GM12878 (cell line): ENCODE data around the gene SEMA3A.

Source experiments
- ATF2 ChIP-seq: IDR thresholded peaks from 2 replicates; pipeline ENCODE4 v1.6.1; 2012; ENCODE audit warnings: low read length, inconsistent platforms
- CTCF ChIP-seq, 3 experiments: IDR thresholded peaks in 2 of 3; conservative IDR thresholded peaks in 1 of 3; 2 replicates each; pipeline ENCODE4 v1.5.1; 2011; ENCODE audit warnings: low read depth in 3 of 3, low read length in 3 of 3, mild to moderate bottlenecking in 3 of 3, control low read depth in 2 of 3, moderate library complexity in 2 of 3, inconsistent platforms in 1 of 3, mixed read lengths in 1 of 3; ENCODE audit not compliant: control insufficient read depth in 2 of 3, insufficient read depth in 1 of 3; ENCODE audit errors: extremely low read depth in 1 of 3
- EP300 ChIP-seq, 2 experiments: fragments of 150-350 bp in 1 of 2; IDR thresholded peaks; 2 replicates each; pipeline ENCODE4 v1.6.1; 2011 to 2012; ENCODE audit warnings: low read depth in 2 of 2, low read length in 2 of 2, borderline replicate concordance in 1 of 2, improper control_type of control experiment in 1 of 2, inconsistent platforms in 1 of 2; ENCODE audit not compliant: control insufficient read depth in 1 of 2
- ESRRA ChIP-seq: IDR thresholded peaks from 2 replicates; pipeline ENCODE4 v1.6.1; 2012; ENCODE audit warnings: mild to moderate bottlenecking, low read length, improper control_type of control experiment
- EZH2 ChIP-seq: IDR thresholded peaks from 2 replicates; pipeline ENCODE4 v1.6.1; 2012; ENCODE audit warnings: low read depth, mild to moderate bottlenecking, control low read depth, inconsistent platforms, low read length, borderline replicate concordance; ENCODE audit not compliant: control insufficient read depth
- JUND ChIP-seq: IDR thresholded peaks from 2 replicates; pipeline ENCODE4 v1.6.1; 2012; ENCODE audit warnings: low read depth, mild to moderate bottlenecking, low read length, improper control_type of control experiment, moderate library complexity
- RFX5 ChIP-seq: IDR thresholded peaks from 2 replicates; pipeline ENCODE4 v1.6.1; 2011; ENCODE audit warnings: low read depth, low read length, improper control_type of control experiment
- ZZZ3 ChIP-seq: IDR thresholded peaks from 2 replicates; pipeline ENCODE4 v1.6.1; 2011; ENCODE audit warnings: low read depth; ENCODE audit not compliant: control insufficient read depth, insufficient read length

- TF ChIP-seq EP300 (IDR thresholded peaks at IDR 0.05; ENCODE audit: borderline replicate concordance in 1 of 2, control insufficient read depth in 1 of 2, low read depth in 2 of 2, low read length in 2 of 2) (no peak; a peak in 1 of 4 replicates), RFX5 (no peak), ATF2 (peak; percentile 72; the same call in 1 of the 2 replicates), JUND (no peak), EZH2 (no peak), ZZZ3 (no peak), CTCF (IDR thresholded peaks at IDR 0.05 in 2 of 3, conservative IDR thresholded peaks at IDR 0.05 in 1 of 3; ENCODE audit: control insufficient read depth in 2 of 3, extremely low read depth in 1 of 3, insufficient read depth in 1 of 3, low read depth in 3 of 3, low read length in 3 of 3) (no peak), ESRRA (no peak)
These were observed 268.7 kb downstream of the SEMA3A start for GRCh38 chr7:83925860-83926259.
